ENCODE measurements around the gene MYB.

Gene MYB

DNA sequence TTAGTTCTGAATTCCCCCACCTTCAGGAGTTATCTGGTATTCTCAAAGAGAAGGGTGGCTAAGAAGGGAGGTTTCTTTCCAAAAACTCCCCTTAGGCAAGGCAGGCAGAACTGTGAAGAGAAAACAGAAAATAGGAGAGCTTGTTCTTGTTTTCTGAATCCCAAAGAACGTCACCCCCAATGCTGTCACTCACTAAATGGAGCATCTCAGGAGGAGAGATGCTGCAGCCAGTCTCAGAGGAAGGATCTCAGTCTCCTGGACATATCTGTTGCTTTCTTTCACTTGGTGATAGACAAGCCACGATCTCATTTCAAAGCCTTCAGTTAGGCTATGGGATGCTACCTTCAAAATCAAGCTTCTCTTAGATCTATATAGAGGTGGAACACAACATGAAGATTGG lies 16.1 kb upstream of the MYB start:
- DNase-seq = no peak

DNA sequence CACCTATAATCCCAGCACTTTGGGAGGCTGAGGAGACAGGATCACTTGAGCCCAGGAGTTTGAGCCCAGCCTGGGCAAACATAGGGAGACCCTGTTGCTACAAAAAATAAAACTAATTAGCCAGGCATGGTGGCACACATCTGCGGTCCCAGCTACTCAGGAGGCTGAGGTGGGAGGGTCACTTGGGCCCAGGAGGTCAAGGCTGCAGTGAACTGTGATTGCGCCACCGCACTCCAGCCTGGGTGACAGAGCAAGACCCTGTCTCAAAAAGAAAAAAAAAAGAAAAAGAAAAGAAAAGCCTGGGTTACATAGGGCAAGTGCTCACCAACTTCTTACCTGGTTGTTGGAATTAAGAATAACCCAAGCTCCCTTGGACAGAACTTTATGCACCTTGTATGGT lies 14.6 kb upstream of the MYB start:
- no peak for DNase-seq

GRCh38 chr6:135167617-135168016 lies 13.5 kb upstream of the MYB start:
- no peak for DNase-seq

DNA sequence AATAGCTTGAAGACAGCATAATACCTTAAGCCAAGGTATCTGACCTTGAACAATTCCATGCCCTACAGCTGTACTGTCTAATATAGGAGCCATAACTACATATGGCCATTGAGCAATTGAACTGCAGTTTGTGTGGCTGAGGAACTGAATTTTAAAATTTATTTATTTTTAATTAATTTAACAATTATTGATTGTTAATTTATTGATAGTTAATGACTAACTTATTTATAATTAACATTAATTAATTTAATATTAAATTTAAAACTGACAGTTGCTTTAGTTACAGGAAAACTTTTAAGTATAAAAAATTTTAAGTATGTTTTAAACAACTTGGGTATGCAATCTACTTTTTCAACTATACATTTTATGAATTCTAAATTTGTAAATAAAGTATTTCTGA lies 12.3 kb upstream of the MYB start:
- no peak for DNase-seq

- no peak for DNase-seq
These were observed 10.9 kb upstream of the MYB start for GRCh38 chr6:135170238-135170637.

- DNase-seq = no peak
These were observed 10.3 kb upstream of the MYB start for GRCh38 chr6:135170849-135171248.

- no peak for DNase-seq
These were observed 7.7 kb upstream of the MYB start for GRCh38 chr6:135173242-135173988.

GRCh38 chr6:135173989-135174484 lies 7.1 kb upstream of the MYB start:
- no peak for DNase-seq

DNA sequence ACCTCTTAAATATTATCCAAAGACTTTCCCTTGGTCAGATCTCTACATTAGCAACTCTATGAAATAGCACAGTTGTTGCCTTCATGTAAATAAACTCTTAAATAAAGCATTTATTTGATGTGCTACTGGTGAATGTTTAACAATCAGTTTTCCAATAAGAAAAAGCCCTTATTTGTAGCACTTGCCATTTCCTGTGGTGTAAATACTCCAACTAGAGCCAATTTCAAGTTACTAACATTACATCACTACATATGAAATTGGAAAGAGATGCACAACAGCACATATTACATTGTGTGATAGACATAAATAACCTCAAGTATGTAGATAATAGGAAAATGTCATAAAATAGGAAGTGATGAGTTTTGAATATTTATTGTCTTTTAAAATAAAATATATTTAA lies 5.0 kb upstream of the MYB start:
- DNase-seq = no peak

DNA sequence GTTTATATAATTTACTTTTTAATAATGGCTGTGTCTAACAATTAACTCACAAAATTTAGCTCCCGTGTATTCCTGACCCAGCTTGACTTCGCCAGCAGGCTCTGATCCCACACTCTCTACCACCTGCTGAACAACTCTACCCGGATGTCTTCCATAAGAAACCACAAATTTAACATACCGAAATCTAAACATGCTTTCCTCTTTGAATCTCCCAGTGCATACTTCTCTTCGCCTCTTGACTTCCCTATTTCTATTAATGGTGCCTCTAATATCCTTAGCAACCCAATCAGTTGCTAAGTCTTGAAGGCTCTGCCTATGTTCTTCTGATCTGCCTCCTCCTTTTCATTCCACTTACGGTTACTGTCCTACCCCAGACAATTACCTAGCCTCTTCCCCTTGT lies 4.6 kb upstream of the MYB start:
- no peak for DNase-seq

DNA sequence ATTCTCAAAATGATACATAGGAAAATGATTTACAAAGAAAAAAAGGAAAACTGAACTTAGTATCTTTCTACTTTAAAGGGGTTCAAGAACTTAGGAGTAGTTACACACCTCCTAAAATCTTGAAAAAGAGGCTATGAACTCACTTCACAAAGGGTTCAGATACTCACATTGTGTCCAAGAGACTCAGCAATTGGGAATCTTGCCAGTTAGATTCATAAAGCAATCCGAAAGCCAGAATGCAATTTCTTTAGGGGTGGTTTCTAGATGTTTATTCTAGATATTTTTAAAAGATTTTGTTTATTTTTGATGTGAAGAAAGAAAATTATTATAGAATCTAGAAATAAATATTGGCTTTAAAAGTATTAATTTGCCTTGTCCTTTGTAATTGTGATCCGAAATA lies 1.7 kb upstream of the MYB start:
- DNase-seq = no peak

DNA sequence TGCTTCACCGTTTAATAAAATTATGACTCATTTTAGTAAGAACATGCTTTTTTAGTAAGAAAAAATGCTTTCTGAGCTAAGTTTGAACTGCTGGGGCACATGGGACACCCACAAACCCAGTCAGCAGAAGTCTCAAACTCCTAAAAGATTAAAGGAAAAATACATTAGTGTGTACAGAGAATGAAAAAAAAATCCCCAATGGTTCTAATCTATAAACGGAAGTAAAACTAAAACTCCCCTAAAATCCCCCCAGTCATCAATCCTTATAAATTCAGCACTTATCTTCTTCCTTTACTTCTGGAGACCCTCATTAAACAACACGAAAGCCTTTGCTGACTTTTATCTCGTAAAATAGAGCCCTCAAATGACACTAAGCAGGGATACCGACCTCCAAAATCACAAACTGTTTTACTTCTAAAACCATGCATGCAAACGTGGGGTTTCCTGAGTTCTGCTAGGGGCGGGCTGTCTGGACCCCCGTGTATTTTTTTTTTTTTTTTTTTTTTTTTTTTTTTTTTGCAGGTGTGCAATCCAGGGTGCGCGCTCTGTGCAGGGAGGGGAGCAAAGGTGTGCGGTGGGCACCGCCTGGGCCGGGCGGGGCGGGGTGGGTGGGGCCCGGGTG lies 1.1 kb upstream of the MYB start:
- DNase-seq = no peak

GRCh38 chr6:135181333-135182070 lies 394 bp downstream of the MYB start:
- DNase-seq = peak in 1 of 2 experiments; percentile 24

DNA sequence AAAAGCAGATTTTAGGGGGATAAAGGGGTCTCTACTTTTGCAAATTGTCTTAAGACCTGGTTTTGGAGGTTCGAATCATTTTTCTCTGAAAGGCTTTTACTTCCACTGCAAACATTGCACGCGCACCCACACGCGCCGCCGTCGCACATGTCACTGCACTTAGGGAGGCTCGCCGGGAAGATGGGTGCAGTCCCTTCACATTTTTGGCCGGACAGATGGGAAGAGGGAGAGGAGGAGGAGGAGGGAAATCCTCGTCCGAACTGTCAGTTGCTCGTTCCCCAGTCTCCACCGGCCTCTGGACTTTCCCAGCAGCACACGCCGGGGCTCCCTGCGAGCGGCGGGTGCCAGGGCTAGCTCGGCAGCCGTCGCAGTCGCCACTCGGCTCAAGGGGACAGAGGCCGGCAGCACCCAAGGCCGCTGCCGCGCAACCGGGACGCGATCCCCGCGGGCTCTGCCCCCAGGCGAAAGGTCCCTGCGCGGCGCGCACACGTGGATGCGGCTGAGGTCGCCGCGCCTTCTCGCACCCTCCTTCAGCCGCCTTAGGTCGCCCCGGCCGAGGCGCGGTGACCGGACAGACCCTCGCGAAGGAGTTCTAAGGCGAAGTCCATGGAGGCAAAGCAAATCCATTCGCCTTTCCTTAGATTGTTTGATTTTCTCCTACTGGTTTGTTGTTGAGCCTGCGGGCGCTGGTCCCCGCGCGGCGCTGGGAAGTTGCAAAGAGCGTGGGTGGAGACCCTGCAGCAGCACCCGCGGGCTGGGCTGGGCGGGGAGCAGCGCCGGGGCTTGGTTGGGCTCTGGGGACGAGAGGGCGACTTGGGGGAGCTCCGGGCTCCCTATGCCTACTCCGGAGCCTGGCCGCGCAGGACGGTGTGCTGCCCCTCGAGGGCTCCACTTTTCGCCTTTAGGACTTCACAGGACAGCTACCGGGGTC lies 1.2 kb downstream of the MYB start:
- DNase-seq = no peak

DNA sequence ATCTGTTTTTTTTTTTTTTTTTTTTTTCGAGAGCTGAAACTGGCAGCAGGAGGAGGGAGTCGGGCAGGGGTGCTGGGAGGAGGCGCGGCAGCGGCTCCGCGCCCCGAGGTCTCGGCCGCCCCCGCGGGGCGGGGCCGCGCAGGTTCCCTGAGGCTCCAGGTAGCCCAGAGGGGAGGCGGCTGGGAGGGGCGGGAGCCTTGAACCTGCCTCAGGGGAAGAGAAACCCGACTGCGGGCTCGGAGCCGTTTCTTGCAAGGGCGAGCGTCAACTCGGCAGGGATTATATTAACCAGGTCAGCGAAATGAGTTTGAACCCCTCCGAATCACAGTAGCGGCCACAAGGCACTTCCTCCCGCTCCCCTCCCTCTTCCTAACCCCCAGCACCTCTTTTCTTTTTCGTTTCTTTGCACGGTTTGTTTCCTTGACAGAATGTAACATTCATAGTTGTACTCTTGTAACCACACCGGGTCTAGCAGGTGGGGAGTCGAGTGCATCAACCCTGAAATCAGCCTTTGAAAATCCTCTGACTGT lies 2.0 kb downstream of the MYB start:
- DNase-seq = peak in 1 of 2 experiments; percentile 33

DNA sequence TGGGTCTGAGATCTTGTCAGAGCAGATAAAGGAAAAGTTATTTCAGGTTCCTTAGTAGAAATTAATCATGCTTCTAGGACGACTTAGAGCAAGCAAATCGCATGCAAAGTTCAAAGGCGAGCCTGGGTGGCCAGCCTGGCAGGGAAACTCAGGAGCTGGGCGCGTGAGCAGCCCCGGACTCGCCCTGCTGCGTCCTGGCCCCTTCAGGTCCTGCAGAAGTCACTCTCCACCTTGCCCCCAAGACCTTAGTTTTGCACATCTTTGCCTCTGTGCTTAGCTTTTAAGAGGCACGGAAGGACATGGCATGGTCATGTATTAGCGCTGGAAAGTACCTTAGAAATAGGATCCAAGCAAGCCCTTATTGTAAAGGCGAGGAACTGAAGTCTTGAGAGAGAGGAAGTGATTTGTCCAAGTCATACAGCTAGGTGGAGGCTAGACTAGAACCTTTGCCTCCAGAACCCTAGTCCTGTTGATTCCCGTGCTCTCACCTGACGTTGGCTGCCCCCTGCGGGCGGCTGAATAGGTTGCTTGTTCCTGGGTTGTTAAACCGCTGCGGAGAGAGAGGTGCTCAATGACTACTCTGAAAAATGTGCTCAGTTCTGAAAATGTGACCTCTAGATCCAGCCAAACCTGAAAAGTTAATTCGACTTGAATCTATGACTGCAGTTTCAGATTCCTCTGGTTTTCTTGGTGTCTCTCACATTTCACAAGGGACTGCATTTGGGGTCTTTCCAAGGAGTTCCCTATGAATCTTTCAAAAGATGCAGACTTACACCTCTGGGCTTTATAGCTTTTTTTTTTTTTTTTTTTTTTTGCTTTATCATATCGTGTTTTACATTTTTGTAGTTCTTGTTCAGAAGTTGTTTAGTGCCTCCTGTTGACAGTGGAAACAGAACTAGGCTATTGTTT lies 2.7 kb downstream of the MYB start:
- DNase-seq = peak in 1 of 2 experiments; percentile 20

DNA sequence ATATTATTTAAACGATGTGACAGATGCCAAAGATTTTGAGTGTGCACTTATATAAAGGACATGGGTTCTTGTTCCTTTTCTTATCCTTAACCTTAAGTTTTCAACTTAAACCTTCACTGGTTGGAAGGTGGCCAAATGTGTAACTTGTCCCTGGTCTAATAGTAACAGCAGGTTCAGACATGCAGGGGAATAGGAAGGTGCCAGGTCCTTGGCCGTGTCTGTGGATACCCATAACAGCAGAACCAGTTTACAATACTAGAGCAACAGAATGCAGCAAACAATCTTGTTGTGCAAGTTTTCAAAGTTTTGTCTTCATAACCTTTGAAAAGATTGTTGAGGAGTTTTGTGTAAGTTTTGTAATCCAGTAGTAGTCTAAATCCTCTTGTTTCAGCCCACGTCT lies 4.4 kb downstream of the MYB start:
- DNase-seq = no peak

DNA sequence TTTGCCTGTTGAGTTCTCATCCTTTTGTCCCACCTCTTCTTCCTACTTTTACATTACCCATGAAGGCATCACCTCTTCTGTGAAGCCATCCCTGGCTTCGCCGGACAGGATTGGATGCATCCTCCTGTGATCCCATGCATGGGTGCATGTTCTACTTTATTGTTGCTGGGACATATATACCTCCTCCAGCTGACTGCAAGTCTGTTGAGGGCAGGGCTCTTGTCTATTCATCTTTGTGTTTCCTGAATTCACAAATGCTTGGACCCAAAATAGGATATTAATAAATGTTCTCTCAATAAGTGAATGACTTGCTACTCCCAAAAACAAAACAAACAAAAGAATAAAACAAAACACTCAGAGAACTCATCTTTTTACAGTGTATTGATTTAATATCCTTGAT lies 5.1 kb downstream of the MYB start:
- no peak for DNase-seq

- DNase-seq = no peak
These were observed 6.3 kb downstream of the MYB start for GRCh38 chr6:135187372-135187771.

DNA sequence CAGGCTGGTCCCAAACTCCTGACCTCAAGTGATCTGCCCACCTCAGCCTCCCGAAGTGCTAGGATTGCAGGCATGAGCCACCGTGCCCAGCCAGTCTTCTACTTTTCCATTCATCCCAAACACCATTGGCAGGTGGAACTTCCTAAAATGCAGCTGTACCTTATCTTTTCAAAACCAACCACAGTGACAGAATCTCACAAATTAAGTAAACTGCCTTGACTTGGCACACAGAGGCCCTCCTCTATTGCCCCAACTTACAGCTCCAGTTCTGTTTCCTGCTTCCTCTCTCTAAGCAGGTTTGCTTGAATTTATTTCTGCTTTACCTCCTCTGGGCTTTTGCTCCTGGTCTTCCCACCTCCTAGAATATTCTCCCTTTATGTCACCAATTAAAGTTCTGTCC lies 7.6 kb downstream of the MYB start:
- no peak for DNase-seq

- no peak for DNase-seq
These were observed 8.2 kb downstream of the MYB start for GRCh38 chr6:135189344-135189743.

Data from NCI-H1930 (cell line).